ENCODE measurements around the gene MTA2.
A peak's percentile ranks its signal among the peaks of the same experiment; 100 is the strongest.
"Not testable (repeated sequence)": the region's sequence is repeated elsewhere in the genome, so short reads cannot be mapped to it uniquely, and the experiment has no call there.

Gene MTA2

DNA sequence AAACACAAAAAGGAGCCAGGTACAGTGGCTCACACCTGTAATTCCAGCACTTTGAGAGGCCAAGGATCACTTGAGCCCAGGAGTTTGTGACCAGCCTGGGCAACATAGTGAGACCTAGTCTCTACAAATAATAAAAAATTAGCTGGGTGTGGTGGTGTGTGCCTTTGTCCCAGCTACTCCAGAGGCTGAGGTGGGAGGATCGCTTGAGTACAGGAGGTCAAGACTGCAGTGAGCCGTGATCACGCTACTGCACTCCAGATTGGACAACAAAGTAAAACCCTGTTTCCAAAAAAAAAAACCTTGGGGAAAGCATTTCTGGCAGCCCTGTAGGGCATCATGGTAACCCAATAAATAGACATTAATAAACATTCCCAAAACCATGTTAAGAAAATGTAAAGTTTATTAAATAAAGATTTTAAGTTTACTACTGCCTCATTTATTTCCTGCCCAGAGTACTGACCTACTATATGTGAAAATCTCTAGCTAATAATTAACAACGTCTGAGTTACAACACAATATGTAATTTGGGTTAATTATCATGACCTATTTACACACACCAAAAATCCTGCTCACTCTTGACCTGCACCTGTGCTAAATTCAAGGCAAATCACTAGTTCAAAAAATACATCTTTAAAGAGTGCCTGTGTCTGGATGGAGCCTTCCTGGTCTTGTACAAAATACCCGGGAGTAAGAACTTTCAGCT, 36.4 kb downstream of the MTA2 start:
- Histone ChIP-seq H3K9ac (ENCODE audit: low read depth, low read length, poor library complexity, severe bottlenecking) (peak overlapping the region; percentile 33), H3K36me3 (ENCODE audit: insufficient read depth, low read length) (peaks cover 79% of the 10 kb centered on the region; the same call in 1 of the 2 replicates), H3K27me3 (ENCODE audit: insufficient read depth, low read length, poor library complexity, severe bottlenecking) (no peaks in the 10 kb centered on the region), H3K4me1 (ENCODE audit: insufficient read depth, low read length, poor library complexity, severe bottlenecking) (peaks cover 35% of the 10 kb centered on the region), H2AFZ (ENCODE audit: low read length) (no peak overlapping the region), H3F3A (ENCODE audit: low read depth) (no peaks in the 10 kb centered on the region; the same call in 1 of the 2 replicates), H3K9me2 (replicated peaks; ENCODE audit: low read depth, low read length) (no peaks in the 10 kb centered on the region), H4K20me1 (ENCODE audit: insufficient read depth, low read length, poor library complexity, severe bottlenecking) (peaks cover 69% of the 10 kb centered on the region), H3K4me3 (ENCODE audit: low read length, poor library complexity, severe bottlenecking) (no peak overlapping the region), H3K79me2 (ENCODE audit: insufficient read depth, low read length) (peaks cover 66% of the 10 kb centered on the region), H3K4me2 (ENCODE audit: low read depth, low read length, poor library complexity, severe bottlenecking) (peak overlapping the region; percentile 58), H3K9me3 (ENCODE audit: insufficient read depth, low read depth, low read length) (no peaks in the 10 kb centered on the region)
- TF ChIP-seq, protein P1, sequence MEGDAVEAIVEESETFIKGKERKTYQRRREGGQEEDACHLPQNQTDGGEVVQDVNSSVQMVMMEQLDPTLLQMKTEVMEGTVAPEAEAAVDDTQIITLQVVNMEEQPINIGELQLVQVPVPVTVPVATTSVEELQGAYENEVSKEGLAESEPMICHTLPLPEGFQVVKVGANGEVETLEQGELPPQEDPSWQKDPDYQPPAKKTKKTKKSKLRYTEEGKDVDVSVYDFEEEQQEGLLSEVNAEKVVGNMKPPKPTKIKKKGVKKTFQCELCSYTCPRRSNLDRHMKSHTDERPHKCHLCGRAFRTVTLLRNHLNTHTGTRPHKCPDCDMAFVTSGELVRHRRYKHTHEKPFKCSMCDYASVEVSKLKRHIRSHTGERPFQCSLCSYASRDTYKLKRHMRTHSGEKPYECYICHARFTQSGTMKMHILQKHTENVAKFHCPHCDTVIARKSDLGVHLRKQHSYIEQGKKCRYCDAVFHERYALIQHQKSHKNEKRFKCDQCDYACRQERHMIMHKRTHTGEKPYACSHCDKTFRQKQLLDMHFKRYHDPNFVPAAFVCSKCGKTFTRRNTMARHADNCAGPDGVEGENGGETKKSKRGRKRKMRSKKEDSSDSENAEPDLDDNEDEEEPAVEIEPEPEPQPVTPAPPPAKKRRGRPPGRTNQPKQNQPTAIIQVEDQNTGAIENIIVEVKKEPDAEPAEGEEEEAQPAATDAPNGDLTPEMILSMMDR (conservative IDR thresholded peaks at IDR 0.05; ENCODE audit: low read length) = no peak
- TF ChIP-seq EZH2phosphoT487 (IDR thresholded peaks at IDR 0.05; ENCODE audit: borderline replicate concordance) = no peak

DNA sequence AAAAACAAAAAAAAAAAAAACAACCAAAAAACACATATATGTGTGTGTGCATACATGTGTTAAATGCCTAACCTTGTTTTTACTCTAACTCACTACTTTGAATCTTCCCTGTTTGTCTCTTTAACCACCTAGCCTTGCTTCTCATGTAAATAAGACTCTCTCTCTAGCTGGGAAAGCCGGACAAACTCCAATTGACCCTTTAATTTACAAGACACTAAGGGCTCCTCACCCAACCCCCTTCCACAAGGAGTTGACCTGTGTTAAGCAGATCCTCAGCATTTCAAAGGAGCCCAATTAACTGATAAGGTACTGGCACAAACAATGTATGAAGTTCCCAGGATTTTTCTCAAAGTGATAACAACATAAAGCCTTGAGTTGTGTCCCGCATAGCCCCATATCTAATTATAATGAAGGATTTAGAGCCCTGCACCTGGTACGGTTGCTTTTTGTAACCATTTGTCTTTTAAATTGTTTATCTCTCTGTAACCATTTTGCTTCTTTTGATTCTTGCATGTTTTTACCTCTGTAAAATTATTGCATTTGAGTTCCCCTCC, 39.9 kb downstream of the MTA2 start:
- H3K4me2 ChIP-seq (ENCODE audit: low read depth, low read length, poor library complexity, severe bottlenecking); H3K9ac ChIP-seq (ENCODE audit: low read depth, low read length, poor library complexity, severe bottlenecking); H3K9me2 ChIP-seq (replicated peaks; ENCODE audit: low read depth, low read length); H3K4me3 ChIP-seq (ENCODE audit: low read length, poor library complexity, severe bottlenecking); H3K27me3 ChIP-seq (ENCODE audit: insufficient read depth, low read length, poor library complexity, severe bottlenecking); H2AFZ ChIP-seq (ENCODE audit: low read length); H3K9me3 ChIP-seq (ENCODE audit: insufficient read depth, low read depth, low read length): not testable (repeated sequence)
- Histone ChIP-seq H4K20me1 (ENCODE audit: insufficient read depth, low read length, poor library complexity, severe bottlenecking) (peaks cover 38% of the 10 kb centered on the region), H3K79me2 (ENCODE audit: insufficient read depth, low read length) (peaks cover 46% of the 10 kb centered on the region), H3F3A (ENCODE audit: low read depth) (peaks cover 11% of the 10 kb centered on the region), H3K36me3 (ENCODE audit: insufficient read depth, low read length) (peaks cover 71% of the 10 kb centered on the region), H3K4me1 (ENCODE audit: insufficient read depth, low read length, poor library complexity, severe bottlenecking) (peaks cover 34% of the 10 kb centered on the region)

DNA sequence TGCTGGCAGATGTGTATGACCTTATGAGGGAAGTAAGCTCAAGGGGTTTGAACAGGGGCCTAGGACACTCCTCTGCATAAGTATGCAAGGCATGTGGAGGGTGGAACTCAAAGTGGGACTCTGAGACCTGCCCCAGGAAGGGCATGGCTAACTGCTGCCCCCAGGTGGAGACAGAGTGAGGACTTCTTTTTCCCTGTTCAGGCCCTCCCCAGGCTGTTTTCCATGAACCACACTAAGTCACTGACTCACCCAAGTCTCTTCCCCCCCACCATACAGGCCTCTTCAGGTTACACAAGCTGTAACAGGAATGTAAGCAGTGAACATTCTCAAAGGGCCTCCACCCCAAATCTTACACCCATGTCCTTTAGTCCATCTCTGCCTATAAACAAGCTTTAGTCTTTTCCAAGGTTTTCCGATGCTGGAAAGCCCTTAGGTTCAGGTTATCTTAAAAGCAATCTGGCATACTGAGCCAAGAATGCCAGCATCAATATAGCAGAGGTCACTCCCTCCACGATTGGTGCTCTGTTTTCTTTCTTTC, 41.0 kb downstream of the MTA2 start:
- Histone ChIP-seq H3K9me3 (ENCODE audit: insufficient read depth, low read depth, low read length) (no peaks in the 10 kb centered on the region), H3K4me1 (ENCODE audit: insufficient read depth, low read length, poor library complexity, severe bottlenecking) (peaks cover 32% of the 10 kb centered on the region), H3F3A (ENCODE audit: low read depth) (peaks cover 18% of the 10 kb centered on the region), H3K9me2 (replicated peaks; ENCODE audit: low read depth, low read length) (no peaks in the 10 kb centered on the region), H3K9ac (ENCODE audit: low read depth, low read length, poor library complexity, severe bottlenecking) (no peak overlapping the region), H3K79me2 (ENCODE audit: insufficient read depth, low read length) (peaks cover 35% of the 10 kb centered on the region), H3K27me3 (ENCODE audit: insufficient read depth, low read length, poor library complexity, severe bottlenecking) (no peaks in the 10 kb centered on the region), H3K4me3 (ENCODE audit: low read length, poor library complexity, severe bottlenecking) (no peak overlapping the region), H2AFZ (ENCODE audit: low read length) (no peak overlapping the region), H3K4me2 (ENCODE audit: low read depth, low read length, poor library complexity, severe bottlenecking) (no peak overlapping the region), H3K36me3 (ENCODE audit: insufficient read depth, low read length) (peaks cover 60% of the 10 kb centered on the region), H4K20me1 (ENCODE audit: insufficient read depth, low read length, poor library complexity, severe bottlenecking) (peaks cover 28% of the 10 kb centered on the region)
- TF ChIP-seq, protein P1 (conservative IDR thresholded peaks at IDR 0.05; ENCODE audit: low read length) = peak; percentile 80
- no peak for TF ChIP-seq EZH2phosphoT487 (IDR thresholded peaks at IDR 0.05; ENCODE audit: borderline replicate concordance)

DNA sequence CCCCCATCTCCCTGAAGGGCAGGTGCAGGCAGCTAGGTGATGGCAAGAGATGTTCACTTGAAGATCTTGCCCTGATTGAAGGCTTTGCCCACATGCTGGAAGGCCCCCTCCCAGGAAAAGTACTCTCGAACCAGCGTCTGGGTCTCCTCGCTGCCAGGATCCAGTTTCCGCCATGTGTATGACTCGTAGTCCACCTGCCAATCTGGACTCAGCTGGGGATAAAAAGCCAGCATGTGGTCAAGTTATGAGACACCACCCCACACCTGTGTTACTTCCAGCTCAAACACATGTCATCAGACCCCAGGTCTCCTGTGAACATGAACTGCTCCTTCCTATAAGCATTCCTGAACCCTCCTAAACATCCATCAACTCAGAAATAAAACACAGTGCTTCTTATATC, 42.0 kb downstream of the MTA2 start:
- Histone ChIP-seq H3K36me3 (ENCODE audit: insufficient read depth, low read length) (peaks cover 53% of the 10 kb centered on the region), H3K4me1 (ENCODE audit: insufficient read depth, low read length, poor library complexity, severe bottlenecking) (peaks cover 41% of the 10 kb centered on the region), H3F3A (ENCODE audit: low read depth) (peaks cover 22% of the 10 kb centered on the region), H3K79me2 (ENCODE audit: insufficient read depth, low read length) (peaks cover 25% of the 10 kb centered on the region; the same call in 1 of the 2 replicates), H4K20me1 (ENCODE audit: insufficient read depth, low read length, poor library complexity, severe bottlenecking) (peaks cover 23% of the 10 kb centered on the region)
- H3K9me3 ChIP-seq (ENCODE audit: insufficient read depth, low read depth, low read length); H3K4me2 ChIP-seq (ENCODE audit: low read depth, low read length, poor library complexity, severe bottlenecking); H3K4me3 ChIP-seq (ENCODE audit: low read length, poor library complexity, severe bottlenecking); H3K9me2 ChIP-seq (replicated peaks; ENCODE audit: low read depth, low read length); H2AFZ ChIP-seq (ENCODE audit: low read length); H3K9ac ChIP-seq (ENCODE audit: low read depth, low read length, poor library complexity, severe bottlenecking); H3K27me3 ChIP-seq (ENCODE audit: insufficient read depth, low read length, poor library complexity, severe bottlenecking): not testable (repeated sequence)

Data from Loucy (cell line).